Type B pancreatic cell (in vitro differentiated cells): ENCODE results near the gene MICAL2. TPM values are rescaled to one million over a fixed set of nuclear protein-coding genes. Genes with fewer than 3 reads are reported as not detected.

Source experiments
- DNase-seq: peaks from one replicate; pipeline ENCODE4 v3.0.0; 2021; ENCODE audit warnings: mixed read lengths; ENCODE audit not compliant: unreplicated experiment; ENCODE audit errors: extremely low spot score
- H3K27ac Mint-ChIP-seq: 2 replicates; pipeline ENCODE4 v1.8.0; 2021; ENCODE audit warnings: mild to moderate bottlenecking, mixed read lengths
- H3K27me3 Mint-ChIP-seq: 2 replicates; pipeline ENCODE4 v1.8.0; 2021; ENCODE audit warnings: mixed read lengths
- H3K36me3 Mint-ChIP-seq: 2 replicates; pipeline ENCODE4 v1.8.0; 2021; ENCODE audit warnings: mixed read lengths
- H3K4me1 Mint-ChIP-seq: one replicate; pipeline ENCODE4 v1.8.0; 2021; ENCODE audit warnings: mixed read lengths; ENCODE audit not compliant: unreplicated experiment
- H3K4me3 Mint-ChIP-seq: 2 replicates; pipeline ENCODE4 v1.8.0; 2021; ENCODE audit warnings: mild to moderate bottlenecking, mixed read lengths
- H3K9me3 Mint-ChIP-seq: 2 replicates; pipeline ENCODE4 v1.8.0; 2021; ENCODE audit warnings: mixed read lengths
- CTCF ChIP-seq: fragments of 200-600 bp; sonication (generic); conservative IDR thresholded peaks from 2 replicates; pipeline ENCODE4 v1.5.0; 2021; ENCODE audit warnings: antibody characterized with exemption, mild to moderate bottlenecking
- total RNA-seq: library from RNA; stranded (reverse); gene quantifications from 2 replicates; pipeline ENCODE4 v1.2.1, GENCODE V29; 2021; ENCODE audit warnings: low replicate concordance

Gene MICAL2
- total RNA-seq, 1 donor from 2014 or later, result 38.0 TPM

GRCh38 chr11:12212821-12213185 lies 102.4 kb downstream of the MICAL2 start:
- Mint-ChIP-seq H3K9me3 (no peaks in the 10 kb centered on the region), H3K27ac (no peak overlapping the region), H3K36me3 (no peaks in the 10 kb centered on the region), H3K4me3 (no peak overlapping the region), H3K27me3 (no peaks in the 10 kb centered on the region), H3K4me1 (peaks cover 17% of the 10 kb centered on the region)
- DNase-seq, result no peak
- TF ChIP-seq CTCF, result no peak

DNA sequence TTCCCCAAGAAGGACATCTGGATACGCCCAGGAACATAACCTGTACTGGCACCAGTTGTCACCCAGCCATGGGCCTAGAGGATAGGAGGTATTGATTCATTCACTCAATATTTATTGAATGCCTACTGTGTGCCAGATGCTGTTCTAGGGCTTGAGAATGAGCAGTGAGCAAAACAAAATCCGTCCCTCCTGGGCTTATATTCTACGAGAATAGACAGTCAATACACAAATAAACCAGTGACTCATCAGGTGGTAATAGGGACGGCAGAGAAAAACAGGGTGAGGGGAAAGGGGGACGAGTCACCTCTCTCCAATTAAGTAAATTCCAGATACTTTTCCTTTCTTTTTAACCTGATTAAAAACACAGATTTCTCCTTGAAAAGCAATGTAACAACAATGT lies 103.5 kb downstream of the MICAL2 start:
- Mint-ChIP-seq H3K9me3 (no peaks in the 10 kb centered on the region), H3K27me3 (no peaks in the 10 kb centered on the region), H3K27ac (no peak overlapping the region), H3K36me3 (peaks cover 3% of the 10 kb centered on the region), H3K4me1 (peaks cover 26% of the 10 kb centered on the region), H3K4me3 (no peak overlapping the region)
- no peak for DNase-seq
- no peak for TF ChIP-seq CTCF

GRCh38 chr11:12214751-12215150 lies 104.4 kb downstream of the MICAL2 start:
- peaks cover 3% of the 10 kb centered on the region for H3K36me3 Mint-ChIP-seq

GRCh38 chr11:12215181-12215593 lies 104.8 kb downstream of the MICAL2 start:
- DNase-seq, result no peak
- peaks cover 39% of the 10 kb centered on the region for H3K4me1 Mint-ChIP-seq
- H3K36me3 Mint-ChIP-seq, result peaks cover 3% of the 10 kb centered on the region
- peak overlapping the region; percentile 73 for H3K27ac Mint-ChIP-seq
- peak overlapping the region; percentile 51 for H3K4me3 Mint-ChIP-seq
- H3K27me3 Mint-ChIP-seq, result no peaks in the 10 kb centered on the region
- H3K9me3 Mint-ChIP-seq, result no peaks in the 10 kb centered on the region
- no peak for TF ChIP-seq CTCF

More at GRCh38 chr11:12214751-12215150, 104.4 kb downstream of the MICAL2 start:
- Mint-ChIP-seq H3K4me3 (peak overlapping the region; percentile 51), H3K4me1 (peaks cover 35% of the 10 kb centered on the region), H3K9me3 (no peaks in the 10 kb centered on the region), H3K27ac (peak overlapping the region; percentile 73), H3K27me3 (no peaks in the 10 kb centered on the region)
- TF ChIP-seq CTCF, result no peak
- DNase-seq, result no peak

GRCh38 chr11:12216041-12216451 lies 105.7 kb downstream of the MICAL2 start:
- Mint-ChIP-seq H3K4me1 (peaks cover 42% of the 10 kb centered on the region), H3K9me3 (no peaks in the 10 kb centered on the region), H3K36me3 (peaks cover 3% of the 10 kb centered on the region), H3K27ac (no peak overlapping the region), H3K27me3 (no peaks in the 10 kb centered on the region), H3K4me3 (no peak overlapping the region)
- no peak for DNase-seq
- no peak for TF ChIP-seq CTCF
